HG02763 (cell line): ENCODE measurements around the gene ITGAD.
"Not testable (repeated sequence)": the region's sequence is repeated elsewhere in the genome, so short reads cannot be mapped to it uniquely, and the experiment has no call there.

Experiments
- ATAC-seq: cut with Tn5 transposase; IDR thresholded peaks from one replicate; pipeline ENCODE4 v1.9.1; 2021; ENCODE audit warnings: mild to moderate bottlenecking, moderate library complexity; ENCODE audit not compliant: unreplicated experiment

Gene ITGAD

DNA sequence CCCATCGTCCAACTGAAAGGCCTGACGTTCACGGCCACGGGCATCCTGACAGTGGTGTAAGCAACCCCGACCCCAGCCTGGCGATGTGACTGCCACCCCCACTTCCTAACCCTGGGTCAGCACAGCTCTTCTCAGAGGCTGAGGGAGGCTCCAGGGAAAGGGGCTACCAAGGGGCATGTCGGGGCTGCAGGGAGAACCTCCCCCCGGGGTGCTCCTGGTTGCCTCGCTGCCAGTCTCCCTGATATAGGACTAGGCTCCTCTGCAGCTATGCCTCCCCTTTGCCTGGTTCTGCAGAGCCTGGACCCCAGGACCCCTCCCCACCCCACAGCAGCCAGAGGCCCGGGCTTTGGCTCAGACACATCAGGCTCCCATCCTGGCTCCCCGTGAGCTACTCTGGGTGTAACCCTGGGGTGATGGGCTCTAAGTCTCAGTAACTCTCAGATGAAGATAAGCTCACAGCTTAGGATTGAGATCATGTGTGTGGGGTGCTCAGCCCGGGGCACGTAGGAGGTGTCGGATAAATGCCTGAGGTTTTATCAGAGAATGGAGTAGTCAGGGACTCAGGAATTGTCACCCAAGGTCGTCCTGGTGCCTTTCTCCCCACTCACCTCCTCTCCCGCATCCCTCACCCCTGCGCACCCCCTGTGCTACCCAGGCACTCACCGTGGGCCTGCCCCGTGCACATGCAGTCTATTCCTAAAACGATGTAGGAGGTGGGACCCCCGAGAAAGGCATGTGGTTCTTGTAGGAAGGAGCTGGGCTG is 10.6 kb downstream of the ITGAD start:
- ATAC-seq = no peak

DNA sequence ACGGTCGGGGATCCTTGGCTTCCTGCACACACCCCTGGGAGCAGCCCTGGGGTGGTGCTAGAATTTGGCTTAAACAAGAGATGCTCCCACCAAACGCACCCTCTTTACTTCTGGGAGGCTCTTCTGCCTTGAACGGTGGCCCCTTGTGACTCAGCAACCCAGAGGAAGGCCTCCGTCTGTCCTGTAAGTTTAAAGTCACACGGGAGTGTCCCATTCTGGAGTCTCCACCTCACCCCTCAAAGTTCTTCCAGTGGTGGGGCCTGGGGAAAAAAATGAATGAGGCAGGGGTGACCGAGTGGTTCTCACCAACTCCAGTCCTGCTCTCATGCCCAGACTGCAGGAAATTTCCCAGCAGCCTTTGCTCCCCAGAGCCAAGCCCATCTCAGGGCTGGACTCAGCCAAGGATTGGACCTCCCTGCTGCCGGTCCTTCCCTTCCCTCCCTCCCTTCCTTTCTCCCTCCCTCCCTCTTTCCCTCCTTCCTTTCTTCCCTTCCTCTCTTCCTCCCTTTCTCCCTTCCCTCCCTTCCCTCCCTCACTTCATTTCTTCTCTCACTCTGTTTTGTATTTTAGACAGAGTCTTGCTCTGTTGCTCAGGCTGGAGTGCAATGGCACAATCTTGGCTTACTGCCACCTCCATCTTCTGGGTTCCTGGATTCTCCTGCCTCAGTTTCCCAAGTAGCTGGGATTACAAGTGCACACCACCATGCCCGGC is 11.4 kb downstream of the ITGAD start:
- ATAC-seq = no peak

DNA sequence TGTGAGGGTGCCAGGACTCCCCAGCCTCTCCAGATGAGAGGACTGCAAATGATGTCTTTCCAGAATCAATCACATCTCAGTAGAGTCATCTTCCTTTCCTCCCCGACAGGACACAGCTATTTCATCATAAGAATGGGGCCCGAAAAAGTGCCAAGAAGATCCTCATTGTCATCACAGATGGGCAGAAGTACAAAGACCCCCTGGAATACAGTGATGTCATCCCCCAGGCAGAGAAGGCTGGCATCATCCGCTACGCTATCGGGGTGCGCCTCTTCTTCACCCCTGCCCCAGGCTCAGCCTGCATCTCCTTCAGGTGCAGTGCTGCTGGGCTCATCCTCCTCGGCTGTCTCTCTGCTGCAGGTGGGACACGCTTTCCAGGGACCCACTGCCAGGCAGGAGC is 14.3 kb downstream of the ITGAD start:
- ATAC-seq = no peak

DNA sequence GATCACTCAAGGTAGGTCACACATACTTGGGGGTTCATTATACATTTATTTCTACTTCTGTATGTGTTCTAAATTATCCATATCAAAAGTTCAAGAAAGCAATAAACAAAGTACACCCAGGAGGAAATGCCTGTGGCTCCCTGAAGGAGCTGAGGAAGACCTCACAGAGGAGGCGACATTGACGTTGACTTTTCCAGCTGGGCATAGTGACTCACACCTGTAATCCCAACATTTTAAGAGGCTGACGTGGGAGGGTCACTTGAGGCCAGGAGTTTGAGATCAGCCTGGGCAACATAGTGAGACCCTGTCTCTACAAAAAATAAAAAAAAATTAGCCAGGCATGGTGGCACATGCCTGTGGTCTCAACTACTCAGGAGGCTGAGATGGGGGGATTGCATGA is 16.3 kb downstream of the ITGAD start:
- ATAC-seq = no peak

DNA sequence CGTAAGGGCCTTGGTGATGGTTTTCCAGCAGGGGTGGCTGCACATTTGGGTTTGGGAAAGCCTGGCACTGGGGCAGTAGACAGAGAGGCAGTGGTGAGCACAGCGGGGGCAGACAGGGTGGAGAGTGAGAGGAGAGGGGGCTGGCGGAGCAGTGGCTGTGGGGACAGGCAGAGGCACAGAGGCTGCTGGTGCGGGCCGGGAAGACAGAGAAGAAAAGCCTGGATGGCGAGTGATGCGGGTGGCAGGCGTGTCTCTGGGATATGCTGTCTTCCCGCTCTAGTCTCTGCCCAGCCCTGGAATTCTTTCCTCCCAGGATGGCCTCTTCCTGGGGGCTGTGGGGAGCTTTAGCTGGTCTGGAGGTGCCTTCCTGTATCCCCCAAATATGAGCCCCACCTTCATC is 16.9 kb downstream of the ITGAD start:
- ATAC-seq = no peak

DNA sequence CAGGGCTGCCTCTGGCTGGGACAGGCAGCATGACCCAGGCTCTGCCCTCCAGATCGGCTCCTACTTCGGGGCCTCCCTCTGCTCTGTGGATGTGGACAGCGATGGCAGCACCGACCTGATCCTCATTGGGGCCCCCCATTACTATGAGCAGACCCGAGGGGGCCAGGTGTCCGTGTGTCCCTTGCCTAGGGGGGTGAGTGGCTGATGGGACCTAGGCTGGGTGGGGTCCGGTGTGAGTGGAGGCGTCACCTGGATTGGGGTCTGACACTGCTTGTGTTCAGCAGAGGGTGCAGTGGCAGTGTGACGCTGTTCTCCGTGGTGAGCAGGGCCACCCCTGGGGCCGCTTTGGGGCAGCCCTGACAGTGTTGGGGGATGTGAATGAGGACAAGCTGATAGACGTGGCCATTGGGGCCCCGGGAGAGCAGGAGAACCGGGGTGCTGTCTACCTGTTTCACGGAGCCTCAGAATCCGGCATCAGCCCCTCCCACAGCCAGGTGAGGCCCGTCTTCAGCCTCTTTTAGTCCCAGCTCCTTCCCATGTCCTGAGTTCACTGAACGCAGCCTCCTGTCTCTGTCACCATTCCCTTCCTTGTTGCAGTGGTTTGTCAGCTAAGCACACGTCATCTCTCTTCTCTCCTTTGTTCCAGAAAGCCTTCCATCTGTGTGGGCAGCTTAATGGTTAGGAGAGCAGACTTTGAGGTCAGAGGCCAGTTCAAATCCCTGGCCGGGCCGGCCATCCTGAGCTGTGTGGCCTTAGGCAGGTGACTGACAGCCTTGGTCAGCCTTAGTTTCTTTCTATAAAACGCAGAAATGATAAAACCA is 18.1 kb downstream of the ITGAD start:
- ATAC-seq = no peak

DNA sequence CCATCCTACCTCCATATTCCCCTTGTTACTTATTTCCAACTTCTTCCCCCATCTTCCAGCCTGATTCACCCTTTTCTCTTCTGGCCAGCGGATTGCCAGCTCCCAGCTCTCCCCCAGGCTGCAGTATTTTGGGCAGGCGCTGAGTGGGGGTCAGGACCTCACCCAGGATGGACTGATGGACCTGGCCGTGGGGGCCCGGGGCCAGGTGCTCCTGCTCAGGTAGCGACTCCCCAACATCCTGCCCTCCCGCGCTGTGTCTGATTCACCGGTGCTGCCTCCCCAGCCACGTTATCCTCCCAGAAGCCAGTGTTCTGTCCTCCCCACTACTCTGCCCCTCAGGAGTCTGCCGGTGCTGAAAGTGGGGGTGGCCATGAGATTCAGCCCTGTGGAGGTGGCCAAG is 19.6 kb downstream of the ITGAD start:
- ATAC-seq = no peak

DNA sequence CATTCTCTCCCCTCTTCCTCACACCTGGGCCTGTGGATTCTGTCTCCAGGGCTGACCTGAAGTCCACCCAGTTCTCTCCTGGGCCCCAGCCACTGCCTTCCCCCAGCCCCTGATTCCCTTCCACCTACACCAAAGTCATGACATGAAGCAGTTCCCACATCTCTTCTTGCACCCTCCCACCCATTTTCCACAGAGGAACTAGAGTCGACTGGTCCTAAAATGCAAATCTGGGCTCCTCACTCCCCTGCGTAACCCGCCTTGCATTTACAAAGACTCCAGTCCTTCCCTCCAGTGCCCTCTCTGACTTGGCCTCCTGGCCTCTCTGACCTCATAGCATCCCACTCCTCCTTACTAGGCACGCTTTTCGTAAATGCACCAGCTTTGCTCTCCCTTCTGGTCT is 20.2 kb downstream of the ITGAD start:
- ATAC-seq = no peak

DNA sequence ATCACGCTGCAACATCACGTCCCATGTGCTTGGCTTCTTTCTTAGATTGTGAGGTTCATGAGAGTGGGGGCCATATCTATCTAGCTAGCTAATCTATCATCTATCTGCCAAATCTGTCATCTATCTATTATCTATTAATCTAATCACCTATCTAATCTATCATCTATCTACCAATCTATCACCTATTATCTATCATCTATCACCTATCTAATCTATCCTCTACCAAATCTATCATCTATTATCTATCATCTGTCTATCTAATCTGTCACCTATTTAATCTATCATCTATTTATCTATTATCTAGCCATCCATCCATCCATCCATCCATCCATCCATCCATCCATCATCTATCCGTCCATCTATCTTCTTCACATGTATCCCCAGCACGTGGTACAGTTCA is 20.8 kb downstream of the ITGAD start:
- no peak for ATAC-seq

DNA sequence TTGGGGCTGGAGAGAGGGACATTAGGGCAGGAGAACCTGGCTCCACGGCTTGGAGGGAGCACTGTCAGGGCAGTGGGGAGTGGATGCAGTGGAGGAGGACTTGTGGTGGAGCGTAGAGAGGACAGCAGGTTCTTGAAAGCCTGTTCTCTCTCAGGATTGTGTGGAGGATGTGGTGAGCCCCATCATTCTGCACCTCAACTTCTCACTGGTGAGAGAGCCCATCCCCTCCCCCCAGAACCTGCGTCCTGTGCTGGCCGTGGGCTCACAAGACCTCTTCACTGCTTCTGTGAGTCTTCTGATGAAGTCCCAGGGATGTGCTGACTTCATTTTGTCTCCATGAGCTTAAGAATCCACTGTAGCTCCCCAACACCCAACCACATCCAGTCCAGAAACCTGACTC is 21.6 kb downstream of the ITGAD start:
- no peak for ATAC-seq

DNA sequence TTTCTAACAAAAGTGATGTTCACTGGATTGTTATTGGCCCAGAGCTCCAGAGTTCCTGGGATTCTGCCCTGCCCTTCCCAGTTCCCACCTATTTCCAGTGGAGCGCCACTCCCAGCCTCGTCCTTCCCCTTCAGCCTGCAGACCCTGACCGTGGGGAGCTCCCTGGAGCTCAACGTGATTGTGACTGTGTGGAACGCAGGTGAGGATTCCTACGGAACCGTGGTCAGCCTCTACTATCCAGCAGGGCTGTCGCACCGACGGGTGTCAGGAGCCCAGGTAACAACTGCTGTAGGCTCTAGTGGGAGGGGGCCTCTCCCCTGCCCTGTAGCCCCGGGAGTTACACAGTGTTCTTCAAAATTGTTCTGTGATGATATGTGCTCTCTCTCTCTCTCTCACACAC is 23.2 kb downstream of the ITGAD start:
- no peak for ATAC-seq

DNA sequence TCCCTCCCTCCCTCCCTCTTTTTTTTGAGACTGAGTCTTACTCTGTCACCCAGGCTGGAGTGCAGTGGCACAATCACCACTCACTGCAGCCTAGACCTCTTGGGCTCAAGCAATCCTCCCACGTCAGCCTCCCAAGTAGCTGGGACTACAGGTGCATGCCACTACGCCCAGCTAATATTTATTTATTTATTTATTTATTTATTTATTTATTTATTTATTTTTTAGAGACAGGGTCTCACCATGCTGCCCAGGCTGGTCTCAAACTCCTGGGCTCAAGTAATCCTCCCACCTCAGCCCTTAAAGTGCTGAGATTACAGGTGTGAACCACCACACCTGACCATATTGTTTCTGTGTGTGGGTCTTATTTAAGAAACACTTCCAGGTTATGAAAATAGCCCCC is 23.9 kb downstream of the ITGAD start:
- not testable (repeated sequence) for ATAC-seq

DNA sequence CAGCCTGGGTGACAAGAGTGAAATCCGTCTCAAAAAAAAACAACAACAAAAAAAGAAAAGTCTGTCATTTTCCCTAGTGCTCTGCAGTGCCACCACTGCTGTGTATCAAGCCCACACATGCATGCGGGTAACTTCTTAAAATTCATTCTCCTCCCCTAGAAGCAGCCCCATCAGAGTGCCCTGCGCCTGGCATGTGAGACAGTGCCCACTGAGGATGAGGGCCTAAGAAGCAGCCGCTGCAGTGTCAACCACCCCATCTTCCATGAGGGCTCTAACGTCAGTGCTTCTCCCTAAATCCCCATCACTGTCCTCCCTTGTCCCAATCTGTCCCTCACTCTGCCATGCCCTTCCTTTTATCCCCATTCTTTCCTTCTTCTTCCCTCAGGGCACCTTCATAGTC is 24.8 kb downstream of the ITGAD start:
- ATAC-seq = no peak

DNA sequence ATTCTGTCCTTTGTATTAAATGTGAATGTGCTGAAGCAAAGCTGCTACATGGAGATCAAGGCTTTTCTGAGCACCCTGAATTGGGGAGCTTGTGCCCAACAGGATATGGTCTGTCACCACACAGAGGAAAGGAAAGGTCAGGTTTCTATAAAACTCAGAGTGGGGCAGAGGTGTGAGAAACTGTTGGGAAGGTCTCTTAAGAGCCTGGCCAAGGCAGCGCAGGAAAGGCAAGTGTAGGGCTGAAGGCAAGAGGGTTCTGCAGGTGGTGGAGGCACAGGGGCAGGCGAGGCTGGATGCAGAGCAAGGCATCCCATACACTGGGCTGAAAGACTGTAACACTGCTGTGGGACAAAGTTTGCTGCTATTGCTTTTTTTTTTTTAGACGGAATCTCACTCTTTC is 26.9 kb downstream of the ITGAD start:
- ATAC-seq = no peak

DNA sequence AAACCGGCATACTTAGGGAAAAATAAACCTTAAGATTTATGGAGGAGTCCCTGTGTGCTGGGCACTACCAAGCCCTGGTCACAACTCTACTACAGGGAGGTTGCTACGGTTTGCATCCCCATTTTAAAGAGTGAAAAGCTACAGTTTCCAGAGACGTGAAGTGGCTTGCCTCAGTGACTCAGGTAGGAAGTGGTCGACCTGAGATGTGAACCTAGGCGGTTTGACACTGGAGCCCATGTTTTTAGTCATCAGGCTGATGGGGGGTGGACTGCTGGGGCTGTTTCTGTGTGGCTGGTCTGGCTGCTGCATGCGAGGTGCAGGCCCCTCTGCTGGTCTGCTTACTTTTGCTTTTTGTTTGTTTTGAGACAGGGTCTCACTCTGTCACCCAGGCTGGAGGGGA is 28.5 kb downstream of the ITGAD start:
- no peak for ATAC-seq

DNA sequence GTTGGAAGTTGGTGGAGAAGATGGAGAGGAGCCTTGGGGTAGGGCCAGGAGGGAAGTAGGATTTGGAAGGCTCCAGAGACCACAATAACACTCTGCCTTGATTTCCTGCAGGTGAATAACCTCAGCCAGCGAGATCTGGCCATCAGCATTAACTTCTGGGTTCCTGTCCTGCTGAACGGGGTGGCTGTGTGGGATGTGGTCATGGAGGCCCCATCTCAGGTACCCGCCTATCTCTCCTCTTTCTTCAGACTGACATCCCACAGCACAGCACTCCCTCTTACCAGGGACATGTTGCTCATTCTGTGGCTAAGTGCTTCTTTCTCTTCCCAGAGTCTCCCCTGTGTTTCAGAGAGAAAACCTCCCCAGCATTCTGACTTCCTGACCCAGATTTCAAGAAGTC is 30.1 kb downstream of the ITGAD start:
- ATAC-seq = no peak

DNA sequence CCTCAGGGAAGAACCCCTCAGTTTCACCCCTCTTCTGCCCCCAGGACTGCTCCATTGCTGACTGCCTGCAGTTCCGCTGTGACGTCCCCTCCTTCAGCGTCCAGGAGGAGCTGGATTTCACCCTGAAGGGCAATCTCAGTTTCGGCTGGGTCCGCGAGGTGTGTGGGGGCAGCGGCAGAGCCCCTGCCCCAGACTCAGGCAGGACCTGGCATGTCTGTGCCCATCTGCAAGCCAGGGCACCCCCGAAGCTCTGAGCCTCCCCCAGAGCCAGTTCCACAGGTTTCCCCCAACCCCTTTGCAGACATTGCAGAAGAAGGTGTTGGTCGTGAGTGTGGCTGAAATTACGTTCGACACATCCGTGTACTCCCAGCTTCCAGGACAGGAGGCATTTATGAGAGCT is 30.7 kb downstream of the ITGAD start:
- ATAC-seq = no peak

DNA sequence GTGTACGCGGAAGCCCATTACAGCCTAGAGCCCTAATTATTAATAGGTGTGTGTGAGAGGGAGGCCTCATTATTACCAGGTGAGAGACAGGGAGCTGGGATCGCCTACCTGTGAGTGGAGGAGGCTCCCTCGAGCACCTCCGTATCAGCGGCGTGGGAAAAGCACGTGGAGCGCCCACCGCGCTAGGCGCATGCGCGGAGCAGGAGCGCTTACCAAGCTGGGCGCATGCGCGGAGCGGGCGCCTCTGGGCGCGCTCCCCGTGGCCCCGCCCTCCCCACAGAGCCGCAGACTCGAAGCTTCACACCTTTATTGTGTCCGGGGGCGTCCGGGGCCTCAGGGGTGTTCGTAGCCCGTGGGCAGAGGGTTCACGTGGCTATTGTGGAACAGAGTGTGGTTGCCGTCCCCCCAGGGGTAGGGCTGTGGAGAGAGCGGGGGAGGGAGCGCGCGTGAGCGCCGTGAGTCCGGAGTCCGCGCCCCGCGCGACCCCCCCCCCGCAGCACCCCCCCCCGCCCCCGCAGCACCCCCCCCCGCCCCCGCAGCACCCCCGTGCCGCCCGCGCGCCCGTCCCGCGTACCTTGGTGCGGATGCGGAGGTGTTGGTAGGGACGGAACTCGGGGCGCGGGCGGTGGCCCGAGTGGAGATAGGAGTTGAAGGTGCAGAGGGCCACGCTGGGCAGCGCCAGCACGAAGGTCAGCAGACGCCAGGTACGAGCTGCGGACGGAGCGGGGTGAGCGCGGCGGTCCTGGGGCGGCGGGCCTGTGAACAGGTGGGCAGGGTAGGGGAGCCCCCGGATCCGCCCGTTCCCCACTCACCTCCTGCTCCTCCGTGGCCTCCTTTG is 34.5 kb downstream of the ITGAD start:
- ATAC-seq = no peak

DNA sequence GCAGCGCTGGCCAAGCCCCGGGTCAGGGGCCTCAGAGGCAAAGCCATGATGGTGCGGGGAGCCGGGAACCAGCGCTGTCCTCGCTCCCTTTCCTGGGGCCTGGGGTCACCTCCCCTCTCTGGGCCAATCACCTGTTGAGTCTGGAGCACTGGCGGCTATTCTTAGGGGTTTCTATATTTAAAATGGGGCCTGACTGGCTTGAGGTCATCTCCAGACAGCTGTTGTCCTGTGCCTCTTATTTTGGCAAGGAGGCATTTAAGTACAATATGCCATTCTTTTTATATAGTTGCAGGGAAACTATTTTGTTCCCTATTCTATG is 35.1 kb downstream of the ITGAD start, which contains the start of gene COX6A2:
TSS of gene COX6A2 (minus strand) at position 82 of the 319 bp plus-strand sequence. CDS start at position 47, 35 bp downstream.
- ATAC-seq = no peak

DNA sequence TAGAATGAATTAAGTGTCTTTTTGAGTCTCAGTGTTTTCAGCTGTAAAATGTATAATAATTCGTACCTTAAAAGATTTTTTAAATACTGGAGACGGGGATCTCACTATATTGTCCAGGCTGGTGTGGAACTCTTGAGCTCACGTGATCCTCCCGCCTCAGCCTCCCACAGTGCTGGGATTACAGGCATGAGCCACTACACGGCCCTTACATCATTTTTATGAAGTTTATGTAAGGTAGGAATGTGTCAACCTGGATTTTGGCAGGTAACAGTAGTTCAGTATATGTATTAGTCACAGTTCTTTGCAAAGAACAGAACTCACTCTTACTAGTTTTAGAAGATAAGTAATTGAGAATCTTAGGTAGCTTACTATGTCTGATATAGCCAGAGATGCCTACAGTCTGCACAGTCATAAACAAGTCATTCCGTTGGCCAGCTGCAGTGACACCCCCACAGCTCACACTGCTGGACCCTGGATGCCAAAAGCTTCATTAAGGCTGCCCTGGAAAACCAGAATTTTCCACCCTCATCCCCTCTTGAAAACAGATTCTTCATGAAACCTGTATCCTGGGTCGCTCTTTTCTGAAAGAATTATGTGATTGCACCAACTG is 35.6 kb downstream of the ITGAD start:
- no peak for ATAC-seq

DNA sequence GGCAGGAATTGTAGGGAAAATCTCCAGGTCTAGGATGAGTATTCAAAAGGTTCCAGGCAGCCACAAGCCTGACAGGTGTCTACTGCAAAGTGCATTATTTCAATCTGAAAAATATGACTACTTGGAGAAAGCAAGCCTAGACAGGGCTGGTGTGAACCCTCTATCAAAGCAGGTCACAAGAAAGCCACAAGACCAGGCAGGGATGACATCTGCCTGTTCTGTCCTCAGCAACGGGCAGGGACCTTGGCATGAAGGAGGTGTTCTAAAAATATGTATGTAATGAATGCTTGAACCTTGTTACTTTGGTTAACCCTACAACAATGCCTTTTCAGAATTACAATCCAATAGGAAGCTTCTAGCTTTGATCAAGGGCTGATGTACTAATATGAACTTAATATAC is 36.2 kb downstream of the ITGAD start:
- ATAC-seq = no peak
